HG02623 (cell line): Measurements from ENCODE around the gene SNX32.

Experiments
- ATAC-seq: cut with Tn5 transposase; IDR thresholded peaks from one replicate; pipeline ENCODE4 v1.9.1; 2021; ENCODE audit warnings: moderate library complexity; ENCODE audit not compliant: unreplicated experiment

The SNX32 gene

GRCh38 chr11:65897020-65897471, 63.3 kb downstream of the SNX32 start:
- no peak for ATAC-seq

GRCh38 chr11:65898656-65899355, 65.0 kb downstream of the SNX32 start:
- no peak for ATAC-seq

- no peak for ATAC-seq
These were observed 65.8 kb downstream of the SNX32 start for GRCh38 chr11:65899356-65900124.

GRCh38 chr11:65900125-65900898, 66.5 kb downstream of the SNX32 start, which contains the start of gene FOSL1:
FOSL1 (minus strand) TSS chr11:65900388; CDS start chr11:65900339, 49 bp downstream.
- ATAC-seq, result peak; percentile 68

- ATAC-seq, result no peak
These were observed 67.1 kb downstream of the SNX32 start for GRCh38 chr11:65900899-65901180.

GRCh38 chr11:65903068-65903481, 69.3 kb downstream of the SNX32 start:
- ATAC-seq, result no peak
